Liver (tissue), 9 donors: Measurements from ENCODE around the gene PFKP. TPM values are rescaled to one million over a fixed set of nuclear protein-coding genes. Genes with fewer than 3 reads are reported as not detected.

Experiments
- DNase-seq: peaks from one replicate; pipeline ENCODE4 v3.0.0-alpha.2; 2017; ENCODE audit warnings: low spot score
- H3K27ac ChIP-seq, 2 donors: one replicate each; pipeline ENCODE4 v1.7.0; 2013; ENCODE audit warnings: inconsistent platforms in 2 of 2, low read length in 2 of 2, control low read depth in 1 of 2, low read depth in 1 of 2, mild to moderate bottlenecking in 1 of 2
- H3K27me3 ChIP-seq, 4 donors: one replicate each; pipeline versions ENCODE4 v1.6.1 to v1.7.0; 2013; ENCODE audit warnings: low read length in 3 of 4, inconsistent platforms in 1 of 4, mild to moderate bottlenecking in 1 of 4, moderate library complexity in 1 of 4; ENCODE audit not compliant: control insufficient read depth in 4 of 4, insufficient read depth in 4 of 4
- H3K36me3 ChIP-seq, 4 donors: one replicate each; pipeline versions ENCODE4 v1.6.1 to v1.7.0; 2013; ENCODE audit warnings: low read length in 3 of 4, mild to moderate bottlenecking in 3 of 4, low read depth in 1 of 4, moderate library complexity in 1 of 4; ENCODE audit not compliant: control insufficient read depth in 4 of 4, insufficient read depth in 3 of 4
- H3K4me1 ChIP-seq, 4 donors: one replicate each; pipeline versions ENCODE4 v1.6.1 to v1.7.0; 2013; ENCODE audit warnings: low read length in 3 of 4, mild to moderate bottlenecking in 3 of 4, moderate library complexity in 1 of 4; ENCODE audit not compliant: control insufficient read depth in 4 of 4, insufficient read depth in 4 of 4
- H3K4me3 ChIP-seq, 3 donors: one replicate each; pipeline versions ENCODE4 v1.6.1 to v1.7.0; 2013; ENCODE audit warnings: low read length in 3 of 3, control low read depth in 1 of 3, low read depth in 1 of 3, mild to moderate bottlenecking in 1 of 3
- H3K9ac ChIP-seq, 2 donors: one replicate each; pipeline ENCODE4 v1.7.0; 2013; ENCODE audit warnings: low read length in 2 of 2, mild to moderate bottlenecking in 2 of 2, moderate library complexity in 2 of 2, control low read depth in 1 of 2, low read depth in 1 of 2
- H3K9me3 ChIP-seq, 4 donors: one replicate each; pipeline versions ENCODE4 v1.6.1 to v1.7.0; 2013; ENCODE audit warnings: low read length in 3 of 4; ENCODE audit not compliant: control insufficient read depth in 4 of 4
- EGR1 ChIP-seq, 2 donors: IDR thresholded peaks; 2 replicates each; pipeline ENCODE4 v1.6.1; 2016 to 2018; ENCODE audit warnings: antibody characterized with exemption in 2 of 2, low read depth in 2 of 2
- FOXA1 ChIP-seq: IDR thresholded peaks from 2 replicates; pipeline ENCODE4 v1.6.1; 2016; ENCODE audit warnings: antibody characterized with exemption
- FOXA2 ChIP-seq: IDR thresholded peaks from 2 replicates; pipeline ENCODE4 v1.6.1; 2016; ENCODE audit warnings: antibody characterized with exemption
- GABPA ChIP-seq, 2 donors: IDR thresholded peaks in 1 of 2; conservative IDR thresholded peaks in 1 of 2; 2 replicates each; pipeline ENCODE4 v1.6.1; 2016; ENCODE audit warnings: antibody characterized with exemption in 2 of 2, mild to moderate bottlenecking in 1 of 2, moderate library complexity in 1 of 2
- HNF4A ChIP-seq, 2 donors: conservative IDR thresholded peaks; 2 replicates each; pipeline ENCODE4 v1.6.1; 2016; ENCODE audit warnings: antibody characterized with exemption in 2 of 2, mild to moderate bottlenecking in 2 of 2
- HNF4G ChIP-seq: IDR thresholded peaks from 2 replicates; pipeline ENCODE4 v1.6.1; 2016; ENCODE audit warnings: antibody characterized with exemption
- JUND ChIP-seq, 2 donors: IDR thresholded peaks; 2 replicates each; pipeline ENCODE4 v1.6.1; 2016; ENCODE audit warnings: antibody characterized with exemption in 2 of 2
- NR2F2 ChIP-seq: IDR thresholded peaks from 2 replicates; pipeline ENCODE4 v1.6.1; 2016; ENCODE audit warnings: antibody characterized with exemption
- RAD21 ChIP-seq, 2 donors: IDR thresholded peaks; 2 replicates each; pipeline ENCODE4 v1.6.1; 2016; ENCODE audit warnings: antibody characterized with exemption in 2 of 2, mild to moderate bottlenecking in 2 of 2
- RXRA ChIP-seq, 2 donors: IDR thresholded peaks; 2 replicates each; pipeline ENCODE4 v1.6.1; 2017 to 2018; ENCODE audit warnings: antibody characterized with exemption in 2 of 2, mild to moderate bottlenecking in 1 of 2
- SP1 ChIP-seq: IDR thresholded peaks from 2 replicates; pipeline ENCODE4 v1.6.1; 2018; ENCODE audit warnings: antibody characterized with exemption, mild to moderate bottlenecking
- TAF1 ChIP-seq: conservative IDR thresholded peaks from 2 replicates; pipeline ENCODE4 v1.6.1; 2016; ENCODE audit warnings: antibody characterized with exemption, mild to moderate bottlenecking
- YY1 ChIP-seq: IDR thresholded peaks from 2 replicates; pipeline ENCODE4 v1.6.1; 2016; ENCODE audit warnings: antibody characterized with exemption, mild to moderate bottlenecking
- WGBS: extraction: QIAGEN DNeasy Blood & Tissue Kit; methylation state at CpG from one replicate; pipeline ENCODE4 v1.1.7; 2013; 5-methylcytosine and 5-hydroxymethylcytosine counted together
- polyA plus RNA-seq, 2 donors: library from polyadenylated mRNA; stranded (reverse) in 1 of 2; unstranded in 1 of 2; fragments of 200-250 nt in 1 of 2; fragments of >200 nt in 1 of 2; fragmentation: Nextera tagmentation in 1 of 2; extraction: Ambion mirVana in 1 of 2; gene quantifications; one replicate each; pipeline versions ENCODE4 v1.2.1 to v1.2.3, GENCODE V29; 2013 to 2015
- total RNA-seq, 2 donors: library from RNA; depleted of rRNA; stranded (reverse); fragments of >200 nt; gene quantifications; one replicate each; pipeline ENCODE4 v1.2.3, GENCODE V29; 2014
- TF ChIP-seq, protein P1 (sequence below): IDR thresholded peaks from 2 replicates; pipeline ENCODE4 v1.6.1; 2016; ENCODE audit warnings: antibody characterized with exemption
- TF ChIP-seq, protein P2 (sequence below): IDR thresholded peaks from 2 replicates; pipeline ENCODE4 v1.6.1; 2016; ENCODE audit warnings: antibody characterized with exemption
- TF ChIP-seq, protein P3 (sequence below): IDR thresholded peaks from 2 replicates; pipeline ENCODE4 v1.6.1; 2016; ENCODE audit warnings: antibody characterized with exemption
- TF ChIP-seq, protein P4 (sequence below): IDR thresholded peaks from 2 replicates; pipeline ENCODE4 v1.6.1; 2016; ENCODE audit warnings: antibody characterized with exemption, mild to moderate bottlenecking
- TF ChIP-seq, protein P5 (sequence below): fragments of 150-350 bp; IDR thresholded peaks from 2 replicates; pipeline ENCODE4 v1.5.1; 2017; ENCODE audit warnings: improper control_type of control experiment, low read depth, low read length; ENCODE audit not compliant: missing input control
- donor health status: healthy.
- donor health status: healthy.
- donor health status: healthy.
- donor health status: healthy.
- donor health status: healthy.

The PFKP gene
- total and polyA plus RNA-seq, 4 donors = 1.1 to 5.0 (median 2.8) TPM

DNA sequence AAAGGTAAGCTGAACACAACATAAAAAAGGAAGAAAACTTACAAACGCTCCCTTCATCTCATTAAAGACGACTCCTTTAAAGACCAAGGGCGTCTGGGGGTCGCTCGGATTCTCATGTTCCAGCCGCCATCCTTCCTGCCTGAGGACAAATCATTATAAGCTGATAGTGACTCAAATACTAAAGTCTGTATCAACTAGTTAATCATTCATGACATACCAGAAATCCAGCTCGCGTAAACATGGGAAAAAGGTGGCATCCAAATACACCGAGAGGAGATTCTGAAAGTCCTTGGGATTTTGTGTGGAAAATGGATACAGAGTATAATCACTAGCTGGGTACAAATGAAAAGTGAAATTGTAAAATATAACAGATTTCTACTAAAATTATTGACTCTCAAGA is 97.8 kb downstream of the PFKP start:
- Histone ChIP-seq H3K27ac (no peak overlapping the region), H3K4me3 (no peak overlapping the region), H3K9ac (no peak overlapping the region), H3K27me3 (no peaks in the 10 kb centered on the region), H3K9me3 (no peaks in the 10 kb centered on the region), H3K4me1 (no peaks in the 10 kb centered on the region), H3K36me3 (peaks cover 18 to 68% (median 54%) of the 10 kb centered on the region in 4 donors)
- no peak for DNase-seq
- TF ChIP-seq GABPA (IDR thresholded peaks at IDR 0.05 in 1 of 2, conservative IDR thresholded peaks at IDR 0.05 in 1 of 2) (no peak), YY1 (no peak), RXRA (IDR thresholded peaks at IDR 0.05) (no peak), TAF1 (no peak), SP1 (no peak), EGR1 (IDR thresholded peaks at IDR 0.05; ENCODE audit: low read depth in 2 of 2) (no peak), JUND (IDR thresholded peaks at IDR 0.05) (no peak), HNF4G (no peak), FOXA1 (no peak), FOXA2 (no peak), NR2F2 (no peak), RAD21 (IDR thresholded peaks at IDR 0.05) (no peak), HNF4A (conservative IDR thresholded peaks at IDR 0.05) (no peak)
- TF ChIP-seq, protein P1, sequence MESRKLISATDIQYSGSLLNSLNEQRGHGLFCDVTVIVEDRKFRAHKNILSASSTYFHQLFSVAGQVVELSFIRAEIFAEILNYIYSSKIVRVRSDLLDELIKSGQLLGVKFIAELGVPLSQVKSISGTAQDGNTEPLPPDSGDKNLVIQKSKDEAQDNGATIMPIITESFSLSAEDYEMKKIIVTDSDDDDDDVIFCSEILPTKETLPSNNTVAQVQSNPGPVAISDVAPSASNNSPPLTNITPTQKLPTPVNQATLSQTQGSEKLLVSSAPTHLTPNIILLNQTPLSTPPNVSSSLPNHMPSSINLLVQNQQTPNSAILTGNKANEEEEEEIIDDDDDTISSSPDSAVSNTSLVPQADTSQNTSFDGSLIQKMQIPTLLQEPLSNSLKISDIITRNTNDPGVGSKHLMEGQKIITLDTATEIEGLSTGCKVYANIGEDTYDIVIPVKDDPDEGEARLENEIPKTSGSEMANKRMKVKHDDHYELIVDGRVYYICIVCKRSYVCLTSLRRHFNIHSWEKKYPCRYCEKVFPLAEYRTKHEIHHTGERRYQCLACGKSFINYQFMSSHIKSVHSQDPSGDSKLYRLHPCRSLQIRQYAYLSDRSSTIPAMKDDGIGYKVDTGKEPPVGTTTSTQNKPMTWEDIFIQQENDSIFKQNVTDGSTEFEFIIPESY = no peak
- TF ChIP-seq, protein P2, sequence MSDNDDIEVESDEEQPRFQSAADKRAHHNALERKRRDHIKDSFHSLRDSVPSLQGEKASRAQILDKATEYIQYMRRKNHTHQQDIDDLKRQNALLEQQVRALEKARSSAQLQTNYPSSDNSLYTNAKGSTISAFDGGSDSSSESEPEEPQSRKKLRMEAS = no peak
- TF ChIP-seq, protein P3, sequence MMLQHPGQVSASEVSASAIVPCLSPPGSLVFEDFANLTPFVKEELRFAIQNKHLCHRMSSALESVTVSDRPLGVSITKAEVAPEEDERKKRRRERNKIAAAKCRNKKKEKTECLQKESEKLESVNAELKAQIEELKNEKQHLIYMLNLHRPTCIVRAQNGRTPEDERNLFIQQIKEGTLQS = no peak
- TF ChIP-seq, protein P4, sequence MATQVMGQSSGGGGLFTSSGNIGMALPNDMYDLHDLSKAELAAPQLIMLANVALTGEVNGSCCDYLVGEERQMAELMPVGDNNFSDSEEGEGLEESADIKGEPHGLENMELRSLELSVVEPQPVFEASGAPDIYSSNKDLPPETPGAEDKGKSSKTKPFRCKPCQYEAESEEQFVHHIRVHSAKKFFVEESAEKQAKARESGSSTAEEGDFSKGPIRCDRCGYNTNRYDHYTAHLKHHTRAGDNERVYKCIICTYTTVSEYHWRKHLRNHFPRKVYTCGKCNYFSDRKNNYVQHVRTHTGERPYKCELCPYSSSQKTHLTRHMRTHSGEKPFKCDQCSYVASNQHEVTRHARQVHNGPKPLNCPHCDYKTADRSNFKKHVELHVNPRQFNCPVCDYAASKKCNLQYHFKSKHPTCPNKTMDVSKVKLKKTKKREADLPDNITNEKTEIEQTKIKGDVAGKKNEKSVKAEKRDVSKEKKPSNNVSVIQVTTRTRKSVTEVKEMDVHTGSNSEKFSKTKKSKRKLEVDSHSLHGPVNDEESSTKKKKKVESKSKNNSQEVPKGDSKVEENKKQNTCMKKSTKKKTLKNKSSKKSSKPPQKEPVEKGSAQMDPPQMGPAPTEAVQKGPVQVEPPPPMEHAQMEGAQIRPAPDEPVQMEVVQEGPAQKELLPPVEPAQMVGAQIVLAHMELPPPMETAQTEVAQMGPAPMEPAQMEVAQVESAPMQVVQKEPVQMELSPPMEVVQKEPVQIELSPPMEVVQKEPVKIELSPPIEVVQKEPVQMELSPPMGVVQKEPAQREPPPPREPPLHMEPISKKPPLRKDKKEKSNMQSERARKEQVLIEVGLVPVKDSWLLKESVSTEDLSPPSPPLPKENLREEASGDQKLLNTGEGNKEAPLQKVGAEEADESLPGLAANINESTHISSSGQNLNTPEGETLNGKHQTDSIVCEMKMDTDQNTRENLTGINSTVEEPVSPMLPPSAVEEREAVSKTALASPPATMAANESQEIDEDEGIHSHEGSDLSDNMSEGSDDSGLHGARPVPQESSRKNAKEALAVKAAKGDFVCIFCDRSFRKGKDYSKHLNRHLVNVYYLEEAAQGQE = no peak
- whole genome bisulfite sequencing = 78% methylated on average over 9 of the region's 9 CpGs

DNA sequence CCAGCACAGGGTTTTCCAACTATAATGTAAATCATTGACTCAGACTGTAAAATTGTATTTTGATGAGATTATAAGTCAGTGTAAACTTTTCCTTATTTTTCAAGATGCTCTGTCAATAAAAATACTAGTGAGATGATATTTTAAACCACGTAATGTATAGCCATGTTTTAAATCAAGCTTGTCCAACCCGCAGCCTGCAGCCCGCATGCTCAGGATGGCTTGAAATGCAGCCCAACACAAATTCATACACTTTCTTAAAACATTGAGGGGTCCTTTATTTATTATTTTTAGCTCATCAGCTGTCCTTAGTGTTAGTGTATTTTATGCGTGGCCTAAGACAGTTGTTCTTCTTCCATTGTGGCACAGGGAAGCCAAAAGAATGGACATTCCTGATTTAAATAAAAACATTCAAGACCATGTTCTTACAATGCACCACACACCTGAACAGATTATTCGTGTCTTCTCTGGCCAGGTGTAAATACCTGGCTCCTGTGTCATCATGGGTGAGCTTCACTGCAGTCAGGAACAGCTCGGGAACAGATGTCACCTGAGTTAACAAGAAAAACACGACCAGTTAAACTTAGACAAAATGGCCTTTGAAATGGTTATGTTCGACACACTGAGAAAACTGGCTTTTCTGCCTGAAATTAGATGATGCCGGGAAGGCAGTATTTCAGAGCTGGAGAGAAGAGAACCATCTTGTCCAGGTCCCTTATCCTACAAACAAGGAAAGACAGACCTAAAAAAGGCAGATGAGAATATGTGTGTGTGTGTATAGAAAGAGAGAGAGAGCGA is 99.3 kb downstream of the PFKP start:
- Histone ChIP-seq H3K27me3 (no peaks in the 10 kb centered on the region), H3K27ac (no peak overlapping the region), H3K4me3 (no peak overlapping the region), H3K9me3 (no peaks in the 10 kb centered on the region), H3K36me3 (peaks cover 12 to 65% (median 52%) of the 10 kb centered on the region in 4 donors), H3K9ac (no peak overlapping the region), H3K4me1 (peaks cover 0 to 5% (median under 1%) of the 10 kb centered on the region in 4 donors)
- DNase-seq = no peak
- 96% methylated on average over 10 of the region's 10 CpGs for WGBS
- no peak for TF ChIP-seq YY1
- no peak for TF ChIP-seq HNF4A (conservative IDR thresholded peaks at IDR 0.05)
- TF ChIP-seq FOXA1 = no peak
- TF ChIP-seq, protein P4 = no peak
- TF ChIP-seq NR2F2 = no peak
- TF ChIP-seq FOXA2 = no peak
- TF ChIP-seq, protein P1 = no peak
- TF ChIP-seq JUND (IDR thresholded peaks at IDR 0.05) = no peak
- TF ChIP-seq, protein P5, sequence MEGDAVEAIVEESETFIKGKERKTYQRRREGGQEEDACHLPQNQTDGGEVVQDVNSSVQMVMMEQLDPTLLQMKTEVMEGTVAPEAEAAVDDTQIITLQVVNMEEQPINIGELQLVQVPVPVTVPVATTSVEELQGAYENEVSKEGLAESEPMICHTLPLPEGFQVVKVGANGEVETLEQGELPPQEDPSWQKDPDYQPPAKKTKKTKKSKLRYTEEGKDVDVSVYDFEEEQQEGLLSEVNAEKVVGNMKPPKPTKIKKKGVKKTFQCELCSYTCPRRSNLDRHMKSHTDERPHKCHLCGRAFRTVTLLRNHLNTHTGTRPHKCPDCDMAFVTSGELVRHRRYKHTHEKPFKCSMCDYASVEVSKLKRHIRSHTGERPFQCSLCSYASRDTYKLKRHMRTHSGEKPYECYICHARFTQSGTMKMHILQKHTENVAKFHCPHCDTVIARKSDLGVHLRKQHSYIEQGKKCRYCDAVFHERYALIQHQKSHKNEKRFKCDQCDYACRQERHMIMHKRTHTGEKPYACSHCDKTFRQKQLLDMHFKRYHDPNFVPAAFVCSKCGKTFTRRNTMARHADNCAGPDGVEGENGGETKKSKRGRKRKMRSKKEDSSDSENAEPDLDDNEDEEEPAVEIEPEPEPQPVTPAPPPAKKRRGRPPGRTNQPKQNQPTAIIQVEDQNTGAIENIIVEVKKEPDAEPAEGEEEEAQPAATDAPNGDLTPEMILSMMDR = no peak
